Neural progenitor cell (in vitro differentiated cells): ENCODE data around the gene THRSP. TPM values are rescaled to one million over a fixed set of nuclear protein-coding genes. Genes with fewer than 3 reads are reported as not detected.
"Not testable (repeated sequence)": the region's sequence is repeated elsewhere in the genome, so short reads cannot be mapped to it uniquely, and the experiment has no call there.

Source experiments
- DNase-seq: peaks from one replicate; pipeline ENCODE4 v3.0.0-alpha.2; 2016; ENCODE audit warnings: low spot score
- H2AFZ ChIP-seq: fragments of 200-600 bp; sonication (generic); replicated peaks from 2 replicates; pipeline ENCODE4 v1.6.1; 2016; ENCODE audit warnings: antibody characterized with exemption
- H3F3A ChIP-seq: fragments of 200-600 bp; sonication (generic); 2 replicates; pipeline ENCODE4 v1.6.1; 2016; ENCODE audit warnings: antibody characterized with exemption, low read depth
- H3K27ac ChIP-seq: fragments of 200-600 bp; sonication (generic); 2 replicates; pipeline ENCODE4 v1.5.1; 2016; ENCODE audit warnings: mild to moderate bottlenecking
- H3K27me3 ChIP-seq: fragments of 200-600 bp; sonication (generic); 2 replicates; pipeline ENCODE4 v1.6.1; 2016; ENCODE audit warnings: mild to moderate bottlenecking, moderate library complexity
- H3K36me3 ChIP-seq: fragments of 200-600 bp; sonication (generic); 2 replicates; pipeline ENCODE4 v1.5.1; 2016
- H3K4me1 ChIP-seq: fragments of 200-600 bp; sonication (generic); 2 replicates; pipeline ENCODE4 v1.6.1; 2016; ENCODE audit warnings: mixed run types
- H3K4me2 ChIP-seq: fragments of 200-600 bp; sonication (generic); 2 replicates; pipeline ENCODE4 v1.6.1; 2016
- H3K4me3 ChIP-seq: fragments of 200-600 bp; sonication (generic); 2 replicates; pipeline ENCODE4 v1.5.1; 2016
- H3K79me2 ChIP-seq: fragments of 200-600 bp; sonication (generic); 2 replicates; pipeline ENCODE4 v1.6.1; 2016; ENCODE audit warnings: low read depth
- H3K9ac ChIP-seq: fragments of 200-600 bp; sonication (generic); 2 replicates; pipeline ENCODE4 v1.6.1; 2016
- H3K9me3 ChIP-seq: fragments of 200-600 bp; sonication (generic); 2 replicates; pipeline ENCODE4 v1.5.1; 2016; ENCODE audit warnings: low read depth
- H4K20me1 ChIP-seq: fragments of 200-600 bp; sonication (generic); 2 replicates; pipeline ENCODE4 v1.6.1; 2016; ENCODE audit warnings: low read depth
- H3K27ac Mint-ChIP-seq: 3 replicates; pipeline ENCODE4 v1.8.0; 2021; ENCODE audit warnings: mixed read lengths
- H3K27me3 Mint-ChIP-seq: 2 replicates; pipeline ENCODE4 v1.8.0; 2022; ENCODE audit warnings: low read depth, mild to moderate bottlenecking, inconsistent platforms, moderate library complexity, mixed read lengths; ENCODE audit not compliant: insufficient read depth
- H3K36me3 Mint-ChIP-seq: 3 replicates; pipeline ENCODE4 v1.8.0; 2021; ENCODE audit warnings: mixed read lengths
- H3K4me1 Mint-ChIP-seq: 3 replicates; pipeline ENCODE4 v1.8.0; 2021; ENCODE audit warnings: mixed read lengths
- H3K4me3 Mint-ChIP-seq: 3 replicates; pipeline ENCODE4 v1.8.0; 2021; ENCODE audit warnings: mild to moderate bottlenecking, moderate library complexity, mixed read lengths
- H3K9me3 Mint-ChIP-seq: 3 replicates; pipeline ENCODE4 v1.8.0; 2020; ENCODE audit warnings: mixed read lengths
- EZH2 ChIP-seq: fragments of 200-600 bp; sonication (generic); IDR thresholded peaks from 2 replicates; pipeline ENCODE4 v1.6.1; 2017; ENCODE audit warnings: antibody characterized with exemption, mild to moderate bottlenecking, moderate library complexity
- EZH2phosphoT487 ChIP-seq: fragments of 200-600 bp; sonication (generic); IDR thresholded peaks from 2 replicates; pipeline ENCODE4 v1.6.1; 2017; ENCODE audit warnings: antibody characterized with exemption
- total RNA-seq: library from RNA; depleted of rRNA; stranded (reverse); fragments of >200 nt; gene quantifications from 2 replicates; pipeline ENCODE4 v1.2.3, GENCODE V29; 2015; ENCODE audit warnings: low replicate concordance
- TF ChIP-seq, protein P1 (sequence below): fragments of 200-600 bp; sonication (generic); IDR thresholded peaks from 2 replicates; pipeline ENCODE4 v1.5.1; 2017; ENCODE audit warnings: antibody characterized with exemption, mild to moderate bottlenecking

Gene THRSP
- total RNA-seq, 1 donor from 2014 or later: not detected

DNA sequence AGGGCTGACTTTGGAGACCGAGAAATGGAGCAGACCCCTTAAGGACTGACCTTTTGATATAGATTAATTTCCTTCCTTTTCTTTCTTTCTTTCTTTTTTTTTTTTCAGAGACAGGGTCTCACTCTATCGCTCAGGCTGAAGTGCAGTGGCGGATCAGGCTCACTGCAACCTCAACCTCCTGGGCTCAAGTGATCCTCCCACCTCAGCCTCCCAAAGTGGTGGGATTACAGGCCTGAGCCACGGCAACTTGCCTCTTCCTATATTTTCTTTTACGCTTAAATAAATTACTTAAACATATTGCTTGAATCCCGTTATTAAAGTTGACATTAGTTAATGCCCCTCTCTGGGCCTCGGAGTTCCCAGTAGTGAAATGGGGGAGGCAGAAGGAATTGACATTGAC lies 40.2 kb upstream of the THRSP start:
- peak overlapping the region; percentile 77 for H3K4me3 Mint-ChIP-seq

DNA sequence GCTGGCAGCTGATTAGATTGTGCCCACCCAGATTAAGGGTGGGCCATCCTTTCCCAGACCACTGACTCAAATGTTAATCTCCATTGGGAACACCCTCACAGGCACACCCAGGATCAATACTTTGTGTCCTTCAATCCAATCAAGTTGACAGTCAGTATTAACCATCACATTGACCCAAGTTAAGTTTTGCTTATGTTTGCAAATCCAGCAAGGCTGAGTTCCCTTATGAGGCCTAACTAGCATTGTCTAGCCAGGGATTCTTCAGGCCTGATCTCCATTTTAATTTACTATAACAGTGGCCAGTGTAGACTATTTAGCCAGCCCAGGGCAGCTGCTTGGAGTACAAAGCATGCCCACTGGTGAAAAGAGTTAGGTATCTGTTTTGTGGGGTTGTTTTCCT lies 38.3 kb upstream of the THRSP start:
- Mint-ChIP-seq H3K27ac (no peak overlapping the region), H3K36me3 (no peaks in the 10 kb centered on the region), H3K9me3 (no peaks in the 10 kb centered on the region), H3K27me3 (peaks cover 6% of the 10 kb centered on the region), H3K4me1 (peaks cover 20% of the 10 kb centered on the region), H3K4me3 (no peak overlapping the region)
- Histone ChIP-seq H3K27ac (no peak overlapping the region), H3K4me1 (peaks cover 23% of the 10 kb centered on the region), H3F3A (peaks cover 22% of the 10 kb centered on the region), H3K79me2 (no peaks in the 10 kb centered on the region), H3K4me3 (no peak overlapping the region), H2AFZ (no peak overlapping the region), H4K20me1 (no peaks in the 10 kb centered on the region), H3K36me3 (no peaks in the 10 kb centered on the region), H3K9me3 (no peaks in the 10 kb centered on the region), H3K9ac (no peak overlapping the region), H3K27me3 (no peaks in the 10 kb centered on the region), H3K4me2 (no peak overlapping the region)
- TF ChIP-seq, protein P1, sequence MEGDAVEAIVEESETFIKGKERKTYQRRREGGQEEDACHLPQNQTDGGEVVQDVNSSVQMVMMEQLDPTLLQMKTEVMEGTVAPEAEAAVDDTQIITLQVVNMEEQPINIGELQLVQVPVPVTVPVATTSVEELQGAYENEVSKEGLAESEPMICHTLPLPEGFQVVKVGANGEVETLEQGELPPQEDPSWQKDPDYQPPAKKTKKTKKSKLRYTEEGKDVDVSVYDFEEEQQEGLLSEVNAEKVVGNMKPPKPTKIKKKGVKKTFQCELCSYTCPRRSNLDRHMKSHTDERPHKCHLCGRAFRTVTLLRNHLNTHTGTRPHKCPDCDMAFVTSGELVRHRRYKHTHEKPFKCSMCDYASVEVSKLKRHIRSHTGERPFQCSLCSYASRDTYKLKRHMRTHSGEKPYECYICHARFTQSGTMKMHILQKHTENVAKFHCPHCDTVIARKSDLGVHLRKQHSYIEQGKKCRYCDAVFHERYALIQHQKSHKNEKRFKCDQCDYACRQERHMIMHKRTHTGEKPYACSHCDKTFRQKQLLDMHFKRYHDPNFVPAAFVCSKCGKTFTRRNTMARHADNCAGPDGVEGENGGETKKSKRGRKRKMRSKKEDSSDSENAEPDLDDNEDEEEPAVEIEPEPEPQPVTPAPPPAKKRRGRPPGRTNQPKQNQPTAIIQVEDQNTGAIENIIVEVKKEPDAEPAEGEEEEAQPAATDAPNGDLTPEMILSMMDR: no peak
- TF ChIP-seq EZH2 (no peak), EZH2phosphoT487 (no peak)
- DNase-seq: no peak

More for the DNA sequence above, 40.2 kb upstream of the THRSP start:
- no peaks in the 10 kb centered on the region for H3K9me3 ChIP-seq
- H3K4me2 ChIP-seq: peak overlapping the region; percentile 86
- Mint-ChIP-seq H3K27me3 (peaks cover 6% of the 10 kb centered on the region), H3K27ac (no peak overlapping the region), H3K9me3 (no peaks in the 10 kb centered on the region), H3K36me3 (no peaks in the 10 kb centered on the region), H3K4me1 (peaks cover 22% of the 10 kb centered on the region)
- no peak overlapping the region for H3K27ac ChIP-seq
- no peaks in the 10 kb centered on the region for H3K36me3 ChIP-seq
- no peak for DNase-seq
- no peaks in the 10 kb centered on the region for H4K20me1 ChIP-seq
- no peak for TF ChIP-seq EZH2phosphoT487
- no peak for TF ChIP-seq EZH2
- TF ChIP-seq, protein P1: no peak
- H3K4me3 ChIP-seq: peak overlapping the region; percentile 50
- H3K27me3 ChIP-seq: no peaks in the 10 kb centered on the region
- peaks cover 26% of the 10 kb centered on the region for H3F3A ChIP-seq
- no peaks in the 10 kb centered on the region for H3K79me2 ChIP-seq
- no peak overlapping the region for H3K9ac ChIP-seq
- peaks cover 21% of the 10 kb centered on the region for H3K4me1 ChIP-seq
- H2AFZ ChIP-seq: peak overlapping the region; percentile 99

DNA sequence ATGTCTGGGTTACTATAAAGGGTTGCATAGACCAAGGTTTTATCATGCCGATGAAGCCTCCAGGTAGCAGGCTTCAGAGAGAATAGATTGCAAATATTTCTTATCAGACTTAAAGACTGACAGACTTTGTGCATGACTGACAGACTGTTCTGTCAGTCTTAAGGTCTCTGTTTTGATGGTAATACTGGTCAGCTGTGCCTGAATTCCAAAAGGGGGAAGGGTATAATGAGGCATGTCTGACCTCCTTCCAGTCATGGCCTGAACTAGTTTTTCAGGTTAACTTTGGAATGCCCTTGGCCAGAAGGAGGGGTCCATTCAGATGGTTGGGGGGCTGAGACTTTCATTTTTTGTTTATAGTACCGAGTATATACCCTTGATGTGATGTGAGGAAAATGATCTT lies 35.9 kb upstream of the THRSP start:
- no peak overlapping the region for H3K27ac ChIP-seq
- H3K27me3 Mint-ChIP-seq: peaks cover 2% of the 10 kb centered on the region
- no peak overlapping the region for H2AFZ ChIP-seq
- DNase-seq: no peak
- H3K4me1 Mint-ChIP-seq: peaks cover 11% of the 10 kb centered on the region
- H3K4me1 ChIP-seq: peaks cover 17% of the 10 kb centered on the region
- no peaks in the 10 kb centered on the region for H3K36me3 Mint-ChIP-seq
- no peak overlapping the region for H3K27ac Mint-ChIP-seq
- no peaks in the 10 kb centered on the region for H4K20me1 ChIP-seq
- H3K36me3 ChIP-seq: no peaks in the 10 kb centered on the region
- H3K4me3 ChIP-seq: no peak overlapping the region
- H3K27me3 ChIP-seq: no peaks in the 10 kb centered on the region
- no peaks in the 10 kb centered on the region for H3K79me2 ChIP-seq
- H3K4me3 Mint-ChIP-seq: no peak overlapping the region
- peaks cover 12% of the 10 kb centered on the region for H3F3A ChIP-seq
- no peak overlapping the region for H3K4me2 ChIP-seq
- H3K9me3 ChIP-seq: no peaks in the 10 kb centered on the region
- H3K9ac ChIP-seq: no peak overlapping the region
- TF ChIP-seq, protein P1: no peak
- no peak for TF ChIP-seq EZH2
- TF ChIP-seq EZH2phosphoT487: no peak
- no peaks in the 10 kb centered on the region for H3K9me3 Mint-ChIP-seq

DNA sequence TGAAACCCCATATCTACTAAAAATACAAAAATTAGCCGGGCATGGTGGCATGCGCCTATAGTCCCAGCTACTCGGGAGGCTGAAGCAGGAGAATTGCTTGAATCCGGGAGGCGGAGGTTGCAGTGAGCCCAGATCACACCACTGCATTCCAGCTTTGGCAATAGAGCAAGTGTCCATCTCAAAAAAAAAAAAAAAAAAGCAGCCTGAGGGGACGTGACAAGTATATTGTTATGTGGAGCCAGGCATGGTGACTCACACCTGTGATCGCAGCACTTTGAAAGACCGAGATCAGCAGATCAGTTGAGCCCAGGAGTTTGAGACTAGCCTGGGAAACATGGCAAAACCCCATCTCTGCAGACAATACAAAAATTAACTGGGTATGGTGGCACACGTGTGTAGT lies 35.2 kb upstream of the THRSP start:
- H3K4me1 Mint-ChIP-seq, H3K4me3 ChIP-seq, H4K20me1 ChIP-seq, H3K9me3 Mint-ChIP-seq, H3K36me3 Mint-ChIP-seq, H3F3A ChIP-seq, H3K4me3 Mint-ChIP-seq, H3K4me2 ChIP-seq, H3K79me2 ChIP-seq, H3K27me3 Mint-ChIP-seq, H3K36me3 ChIP-seq, H3K27me3 ChIP-seq, DNase-seq, H3K9me3 ChIP-seq, H3K27ac ChIP-seq, H2AFZ ChIP-seq, H3K9ac ChIP-seq: not testable (repeated sequence)
- H3K4me1 ChIP-seq: peaks cover 11% of the 10 kb centered on the region
- peak overlapping the region; percentile 76 for H3K27ac Mint-ChIP-seq
